Astrocyte of the cerebellum (primary cell): ENCODE measurements around the gene ARHGAP26.

ENCODE experiments used
- DNase-seq: peaks from one replicate; pipeline ENCODE4 v3.0.0-alpha.2; 2011; ENCODE audit warnings: low read depth
- H3K4me3 ChIP-seq: 2 replicates; pipeline ENCODE4 v1.5.1; 2011; ENCODE audit warnings: mild to moderate bottlenecking, low read depth, low read length, moderate library complexity
- in situ Hi-C: cut with HindIII; loops from 2 replicates; pipeline ENCODE4 v1.10.0; 2017; ENCODE audit warnings: low sequenced_read_pairs
- TF ChIP-seq, protein P1 (sequence below): IDR thresholded peaks from 2 replicates; pipeline ENCODE4 v1.5.1; 2012; ENCODE audit warnings: low read length, low read depth, moderate library complexity, mild to moderate bottlenecking; ENCODE audit errors: missing control alignments

ARHGAP26 gene

DNA sequence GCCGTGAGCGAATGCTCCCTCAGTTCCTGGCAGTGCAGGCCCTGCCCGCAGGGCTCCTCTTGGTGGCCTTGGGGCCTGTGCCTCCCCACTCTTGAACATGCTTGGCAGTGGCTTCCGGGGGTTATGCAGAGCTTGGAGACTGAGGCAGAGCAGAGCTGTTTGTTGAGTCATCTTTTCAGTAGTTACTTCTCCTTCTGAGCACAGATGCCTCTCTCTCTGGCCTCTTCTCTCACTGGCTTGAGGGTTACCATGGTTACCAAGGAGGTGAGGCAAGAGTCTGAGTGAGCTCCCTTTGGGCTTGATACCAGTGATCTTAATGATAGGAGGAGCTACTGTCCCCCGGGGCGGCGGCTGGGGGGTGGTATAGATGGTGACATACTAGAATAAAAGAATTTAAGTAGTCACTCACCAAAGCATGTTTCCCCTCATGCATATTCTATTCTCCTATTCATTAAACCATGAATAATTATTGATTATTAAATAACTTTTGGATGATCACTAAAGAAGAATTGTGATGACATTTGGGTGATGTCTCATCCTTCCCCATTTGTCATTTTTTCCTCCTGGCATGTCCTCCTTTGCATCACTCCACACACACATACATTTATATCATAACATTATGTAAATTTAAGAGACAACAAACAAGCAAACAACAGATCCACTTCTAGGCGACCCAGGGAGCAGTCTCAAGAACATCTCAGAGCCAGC, 111.1 kb downstream of the ARHGAP26 start:
- TF ChIP-seq, protein P1, sequence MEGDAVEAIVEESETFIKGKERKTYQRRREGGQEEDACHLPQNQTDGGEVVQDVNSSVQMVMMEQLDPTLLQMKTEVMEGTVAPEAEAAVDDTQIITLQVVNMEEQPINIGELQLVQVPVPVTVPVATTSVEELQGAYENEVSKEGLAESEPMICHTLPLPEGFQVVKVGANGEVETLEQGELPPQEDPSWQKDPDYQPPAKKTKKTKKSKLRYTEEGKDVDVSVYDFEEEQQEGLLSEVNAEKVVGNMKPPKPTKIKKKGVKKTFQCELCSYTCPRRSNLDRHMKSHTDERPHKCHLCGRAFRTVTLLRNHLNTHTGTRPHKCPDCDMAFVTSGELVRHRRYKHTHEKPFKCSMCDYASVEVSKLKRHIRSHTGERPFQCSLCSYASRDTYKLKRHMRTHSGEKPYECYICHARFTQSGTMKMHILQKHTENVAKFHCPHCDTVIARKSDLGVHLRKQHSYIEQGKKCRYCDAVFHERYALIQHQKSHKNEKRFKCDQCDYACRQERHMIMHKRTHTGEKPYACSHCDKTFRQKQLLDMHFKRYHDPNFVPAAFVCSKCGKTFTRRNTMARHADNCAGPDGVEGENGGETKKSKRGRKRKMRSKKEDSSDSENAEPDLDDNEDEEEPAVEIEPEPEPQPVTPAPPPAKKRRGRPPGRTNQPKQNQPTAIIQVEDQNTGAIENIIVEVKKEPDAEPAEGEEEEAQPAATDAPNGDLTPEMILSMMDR, result no peak
- in situ Hi-C loops, result loop anchor here (25.0 kb wide), 1 partner anchor 269 kb away; no protein-coding TSS in a partner anchor
- no peak for DNase-seq
- H3K4me3 ChIP-seq, result no peak overlapping the region

DNA sequence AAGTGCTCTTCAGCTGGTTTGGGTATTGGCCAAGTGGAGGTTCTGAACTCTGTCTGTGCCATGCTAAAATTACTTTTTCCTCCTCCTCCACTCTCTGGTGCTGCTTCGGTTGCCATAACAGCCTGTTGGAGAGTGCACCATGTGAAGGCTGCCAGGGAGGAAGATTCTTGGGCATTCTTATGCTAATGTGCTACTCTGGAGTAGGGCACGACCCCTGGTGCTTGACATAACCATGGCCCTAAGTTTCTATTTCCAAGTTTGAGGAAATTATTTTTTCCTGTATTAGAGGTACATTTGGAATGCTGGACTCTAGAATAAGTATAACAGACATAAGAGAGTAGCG, 111.6 kb downstream of the ARHGAP26 start:
- in situ Hi-C loops, result loop anchor here (25.0 kb wide), 1 partner anchor 269 kb away; no protein-coding TSS in a partner anchor
- DNase-seq, result no peak
- TF ChIP-seq, protein P1, result no peak
- H3K4me3 ChIP-seq, result no peak overlapping the region

DNA sequence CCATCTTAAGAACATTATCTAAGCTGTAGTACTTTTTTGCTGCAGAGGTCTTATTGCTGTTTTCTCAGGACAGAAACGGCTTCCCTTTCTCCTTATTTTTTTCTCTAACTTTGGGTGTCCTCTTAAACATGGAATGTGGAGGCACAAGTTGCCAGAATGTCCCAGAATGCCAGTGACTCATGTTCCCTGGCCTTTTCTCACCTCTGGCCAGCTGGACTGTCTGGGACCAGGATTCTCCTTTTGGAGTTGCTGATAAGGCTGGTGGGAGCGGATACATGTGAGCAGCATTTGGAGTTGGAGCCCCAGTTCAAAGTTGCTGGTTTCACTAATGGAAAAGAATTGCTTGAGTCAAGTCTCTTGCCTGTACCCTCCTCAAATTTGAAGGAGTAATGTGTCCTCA, 112.8 kb downstream of the ARHGAP26 start:
- no peak overlapping the region for H3K4me3 ChIP-seq
- no peak for DNase-seq
- in situ Hi-C loops, result loop anchor here (25.0 kb wide), 1 partner anchor 271 kb away; no protein-coding TSS in a partner anchor
- TF ChIP-seq, protein P1, result no peak

DNA sequence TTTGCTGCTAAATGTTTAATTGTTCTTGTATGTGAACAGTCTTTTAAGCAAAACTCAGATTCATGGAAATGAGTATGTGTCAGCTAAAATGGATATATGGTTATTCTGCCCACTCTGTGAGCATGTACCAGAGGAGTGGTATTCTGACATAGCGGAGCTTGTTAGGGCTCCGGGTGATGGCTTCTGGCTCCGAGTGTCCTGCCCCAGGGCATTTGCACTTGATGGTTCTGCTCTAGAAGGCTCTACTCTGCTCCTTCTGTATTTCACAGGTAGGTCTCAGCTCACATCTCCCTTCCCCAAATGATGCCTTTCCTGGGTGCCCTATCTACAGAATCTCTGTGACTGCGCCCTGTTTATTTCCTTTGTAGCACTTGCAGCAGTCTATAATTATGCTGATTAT, 113.3 kb downstream of the ARHGAP26 start:
- TF ChIP-seq, protein P1, result no peak
- H3K4me3 ChIP-seq, result no peak overlapping the region
- in situ Hi-C loops, result loop anchor here (25.0 kb wide), 1 partner anchor 271 kb away; no protein-coding TSS in a partner anchor
- no peak for DNase-seq

DNA sequence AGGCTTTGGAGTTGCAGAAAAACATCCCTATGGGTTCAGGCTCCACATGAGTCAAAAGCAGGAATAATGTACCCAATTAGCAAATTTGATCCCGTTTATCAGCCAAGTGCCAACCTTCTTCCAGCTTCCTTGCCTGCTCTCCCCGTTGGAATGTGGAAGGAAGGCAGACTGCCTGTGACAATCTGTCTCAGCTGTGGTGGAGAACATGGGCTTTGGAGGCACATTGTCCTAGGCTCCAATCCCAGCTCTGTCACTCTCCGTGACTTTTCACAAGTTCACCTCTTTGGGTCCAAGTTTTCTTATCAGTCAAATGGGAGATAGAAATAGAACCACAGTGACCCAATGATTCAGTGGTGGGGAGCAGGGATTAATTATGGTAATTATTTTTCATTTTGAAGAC, 113.9 kb downstream of the ARHGAP26 start:
- H3K4me3 ChIP-seq, result no peak overlapping the region
- in situ Hi-C loops, result loop anchor here (25.0 kb wide), 1 partner anchor 272 kb away; no protein-coding TSS in a partner anchor
- TF ChIP-seq, protein P1, result no peak
- no peak for DNase-seq

DNA sequence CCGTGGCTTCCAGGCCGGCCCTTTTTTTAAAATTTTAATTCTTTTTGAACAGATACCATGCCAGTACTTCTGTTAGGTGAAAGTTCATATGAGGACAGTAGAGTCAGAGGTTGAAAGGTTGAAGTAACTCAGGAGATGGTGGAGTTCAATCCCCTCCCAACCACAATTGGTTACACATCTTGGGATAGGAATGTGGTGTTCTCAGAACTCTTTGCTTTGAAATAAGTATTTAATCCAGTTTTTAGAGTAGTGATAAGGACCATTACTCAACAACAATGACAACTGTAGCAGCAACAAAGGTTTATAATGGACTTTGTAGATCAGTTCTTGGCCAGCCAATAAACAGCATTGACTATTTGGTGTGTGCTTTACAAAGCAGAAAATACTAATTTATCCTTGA, 116.0 kb downstream of the ARHGAP26 start:
- in situ Hi-C loops, result loop anchor here (25.0 kb wide), 1 partner anchor 274 kb away; no protein-coding TSS in a partner anchor
- TF ChIP-seq, protein P1, result no peak
- no peak for DNase-seq
- no peak overlapping the region for H3K4me3 ChIP-seq
